ENCODE measurements around the gene PLEKHH2.
"Not testable (repeated sequence)": the region's sequence is repeated elsewhere in the genome, so short reads cannot be mapped to it uniquely, and the experiment has no call there.

PLEKHH2 gene

DNA sequence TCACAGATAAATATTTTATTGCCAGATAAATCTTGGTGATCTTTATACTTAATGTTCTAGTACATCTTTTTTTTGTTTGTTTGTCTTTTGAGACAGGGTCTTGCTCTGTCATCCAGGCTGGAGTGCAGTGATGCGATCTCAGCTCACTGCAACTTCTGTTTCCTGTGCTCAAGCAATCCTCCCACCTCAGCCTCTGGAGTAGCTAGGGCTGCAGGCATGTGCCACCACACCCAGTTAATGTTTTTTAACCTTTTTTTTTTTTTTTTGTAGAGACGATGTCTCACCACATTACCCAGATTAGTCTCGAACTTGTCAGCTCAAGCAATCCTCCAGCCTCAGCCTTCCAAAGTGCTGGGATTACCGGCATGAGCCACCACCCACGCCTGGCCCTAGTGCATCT lies 48.3 kb downstream of the PLEKHH2 start:
- Histone ChIP-seq H3K79me1 (ENCODE audit: low read length) (no peaks in the 10 kb centered on the region), H3K9ac (ENCODE audit: low read length) (no peak overlapping the region), H3K4ac (ENCODE audit: low read depth, low read length) (no peak overlapping the region), H2AK5ac (ENCODE audit: low read length) (no peak overlapping the region), H3K36me3 (ENCODE audit: control insufficient read depth in 1 of 2, insufficient read depth in 2 of 2, low read length in 2 of 2) (no peaks in the 10 kb centered on the region), H2BK120ac (ENCODE audit: insufficient read depth, low read length, poor library complexity) (no peak overlapping the region), H3K4me2 (ENCODE audit: low read length) (no peak overlapping the region), H3K79me2 (ENCODE audit: control insufficient read depth, insufficient read depth, low read length, poor library complexity) (no peaks in the 10 kb centered on the region), H3K23ac (ENCODE audit: low read length) (no peak overlapping the region), H3K4me1 (ENCODE audit: control insufficient read depth in 1 of 2, insufficient read depth in 2 of 2, low read length in 2 of 2) (peaks cover 0 to 2% of the 10 kb centered on the region in 2 experiments), H3K9me3 (ENCODE audit: insufficient read depth, low read depth, low read length) (no peaks in the 10 kb centered on the region), H4K8ac (ENCODE audit: low read depth, low read length) (no peak overlapping the region), H2BK5ac (ENCODE audit: low read depth, low read length, poor library complexity) (no peak overlapping the region), H2AFZ (ENCODE audit: insufficient read depth, low read length, poor library complexity) (no peak overlapping the region), H4K91ac (ENCODE audit: low read depth, low read length) (no peak overlapping the region), H2BK12ac (ENCODE audit: low read length) (no peak overlapping the region), H3K27ac (ENCODE audit: low read depth, low read length) (no peak overlapping the region), H4K12ac (ENCODE audit: low read depth, low read length) (no peak overlapping the region), H3K18ac (ENCODE audit: low read length) (no peak overlapping the region), H3K14ac (ENCODE audit: low read length) (no peak overlapping the region), H3K27me3 (ENCODE audit: insufficient read depth, low read length) (no peaks in the 10 kb centered on the region), H3K4me3 (ENCODE audit: low read depth, low read length) (no peak overlapping the region)
- WGBS (ENCODE audit: extremely low coverage, insufficient coverage, insufficient read length): no CpG with 5 or more reads among the region's 5 CpGs
- no peak for DNase-seq

DNA sequence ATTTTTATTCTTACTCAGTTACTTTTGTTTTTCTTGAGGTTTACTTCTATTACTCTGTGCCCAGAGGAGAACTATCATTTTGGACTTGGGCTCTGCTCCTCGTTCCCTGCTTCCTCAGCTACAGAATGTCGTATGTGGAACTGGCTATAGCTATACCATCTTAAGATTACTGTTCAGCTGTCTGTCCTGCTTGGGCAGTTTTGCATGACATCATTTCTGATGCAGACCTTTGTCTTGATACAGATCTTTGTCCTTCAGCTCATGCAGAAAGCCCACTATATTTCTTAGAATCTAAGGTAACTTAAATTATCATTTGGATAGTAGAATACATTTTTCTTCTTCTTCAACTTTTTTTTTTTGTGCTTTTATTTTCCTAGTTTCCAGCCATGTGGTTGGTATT lies 52.9 kb downstream of the PLEKHH2 start:
- Histone ChIP-seq H3K27me3 (ENCODE audit: insufficient read depth, low read length) (no peaks in the 10 kb centered on the region), H2BK5ac (ENCODE audit: low read depth, low read length, poor library complexity) (no peak overlapping the region), H3K23ac (ENCODE audit: low read length) (no peak overlapping the region), H2AK5ac (ENCODE audit: low read length) (no peak overlapping the region), H3K9ac (ENCODE audit: low read length) (no peak overlapping the region), H3K4ac (ENCODE audit: low read depth, low read length) (no peak overlapping the region), H3K4me1 (ENCODE audit: control insufficient read depth in 1 of 2, insufficient read depth in 2 of 2, low read length in 2 of 2) (peaks cover 0 to 2% of the 10 kb centered on the region in 2 experiments), H3K14ac (ENCODE audit: low read length) (no peak overlapping the region), H2AFZ (ENCODE audit: insufficient read depth, low read length, poor library complexity) (no peak overlapping the region), H3K79me2 (ENCODE audit: control insufficient read depth, insufficient read depth, low read length, poor library complexity) (no peaks in the 10 kb centered on the region), H2BK120ac (ENCODE audit: insufficient read depth, low read length, poor library complexity) (no peak overlapping the region), H3K9me3 (ENCODE audit: insufficient read depth, low read depth, low read length) (no peaks in the 10 kb centered on the region), H3K4me2 (ENCODE audit: low read length) (no peak overlapping the region), H4K91ac (ENCODE audit: low read depth, low read length) (no peak overlapping the region), H4K8ac (ENCODE audit: low read depth, low read length) (no peak overlapping the region), H4K12ac (ENCODE audit: low read depth, low read length) (no peak overlapping the region), H3K27ac (ENCODE audit: low read depth, low read length) (no peak overlapping the region), H3K36me3 (ENCODE audit: control insufficient read depth in 1 of 2, insufficient read depth in 2 of 2, low read length in 2 of 2) (no peaks in the 10 kb centered on the region), H3K79me1 (ENCODE audit: low read length) (no peaks in the 10 kb centered on the region), H3K4me3 (ENCODE audit: low read depth, low read length) (no peak overlapping the region), H3K18ac (ENCODE audit: low read length) (no peak overlapping the region), H2BK12ac (ENCODE audit: low read length) (no peak overlapping the region)
- peak; percentile 1 to 50 for DNase-seq
- WGBS (ENCODE audit: extremely low coverage, insufficient coverage, insufficient read length): no CpG with 5 or more reads among the region's 2 CpGs

DNA sequence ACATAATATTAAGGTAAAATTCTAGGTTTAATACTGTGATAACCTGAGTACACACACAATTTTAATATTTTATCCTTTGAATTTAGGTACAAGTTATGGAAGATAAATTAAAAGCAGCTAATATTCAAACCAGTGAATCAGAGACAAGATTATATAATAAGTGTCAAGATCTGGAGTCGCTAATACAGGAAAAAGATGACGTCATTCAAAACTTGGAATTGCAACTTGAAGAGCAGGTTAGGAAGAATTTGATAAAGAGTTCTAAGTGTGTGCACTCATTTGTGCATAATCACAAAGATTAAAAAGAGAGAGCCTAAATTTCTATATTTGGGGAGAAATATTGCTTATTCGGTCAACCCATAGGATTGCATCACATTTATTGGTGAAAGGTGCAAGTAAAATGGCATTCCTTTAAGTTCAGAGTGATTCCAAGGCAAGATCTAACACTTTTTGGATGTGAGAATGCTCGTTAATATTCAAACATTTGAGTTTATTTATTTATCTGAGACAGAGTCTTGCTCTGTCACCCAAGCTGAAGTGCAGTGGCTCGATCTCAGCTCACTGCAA lies 55.5 kb downstream of the PLEKHH2 start:
- Histone ChIP-seq H2BK5ac (ENCODE audit: low read depth, low read length, poor library complexity) (no peak overlapping the region), H3K9ac (ENCODE audit: low read length) (no peak overlapping the region), H2AFZ (ENCODE audit: insufficient read depth, low read length, poor library complexity) (no peak overlapping the region), H3K18ac (ENCODE audit: low read length) (no peak overlapping the region), H3K79me1 (ENCODE audit: low read length) (no peaks in the 10 kb centered on the region), H3K23ac (ENCODE audit: low read length) (no peak overlapping the region), H4K12ac (ENCODE audit: low read depth, low read length) (no peak overlapping the region), H3K14ac (ENCODE audit: low read length) (no peak overlapping the region), H4K8ac (ENCODE audit: low read depth, low read length) (no peak overlapping the region), H3K79me2 (ENCODE audit: control insufficient read depth, insufficient read depth, low read length, poor library complexity) (no peaks in the 10 kb centered on the region), H2BK12ac (ENCODE audit: low read length) (no peak overlapping the region), H3K4ac (ENCODE audit: low read depth, low read length) (no peak overlapping the region), H3K36me3 (ENCODE audit: control insufficient read depth in 1 of 2, insufficient read depth in 2 of 2, low read length in 2 of 2) (no peaks in the 10 kb centered on the region), H3K27me3 (ENCODE audit: insufficient read depth, low read length) (no peaks in the 10 kb centered on the region), H3K27ac (ENCODE audit: low read depth, low read length) (no peak overlapping the region), H3K9me3 (ENCODE audit: insufficient read depth, low read depth, low read length) (no peaks in the 10 kb centered on the region), H3K4me2 (ENCODE audit: low read length) (no peak overlapping the region), H2AK5ac (ENCODE audit: low read length) (no peak overlapping the region), H4K91ac (ENCODE audit: low read depth, low read length) (no peak overlapping the region), H3K4me3 (ENCODE audit: low read depth, low read length) (no peak overlapping the region), H3K4me1 (ENCODE audit: control insufficient read depth in 1 of 2, insufficient read depth in 2 of 2, low read length in 2 of 2) (peaks cover 0 to 2% of the 10 kb centered on the region in 2 experiments), H2BK120ac (ENCODE audit: insufficient read depth, low read length, poor library complexity) (no peak overlapping the region)
- no CpG with 5 or more reads among the region's 5 CpGs for WGBS (ENCODE audit: extremely low coverage, insufficient coverage, insufficient read length)
- DNase-seq: peak in 1 of 2 donors; percentile 43

- not testable (repeated sequence) for H3K18ac ChIP-seq (ENCODE audit: low read length); H3K27me3 ChIP-seq (ENCODE audit: insufficient read depth, low read length); H2BK5ac ChIP-seq (ENCODE audit: low read depth, low read length, poor library complexity); H2AK5ac ChIP-seq (ENCODE audit: low read length); H4K91ac ChIP-seq (ENCODE audit: low read depth, low read length); H3K79me2 ChIP-seq (ENCODE audit: control insufficient read depth, insufficient read depth, low read length, poor library complexity); H3K36me3 ChIP-seq (ENCODE audit: control insufficient read depth in 1 of 2, insufficient read depth in 2 of 2, low read length in 2 of 2); H3K4me2 ChIP-seq (ENCODE audit: low read length); H4K8ac ChIP-seq (ENCODE audit: low read depth, low read length); H3K9me3 ChIP-seq (ENCODE audit: insufficient read depth, low read depth, low read length); H3K14ac ChIP-seq (ENCODE audit: low read length); DNase-seq; H3K4ac ChIP-seq (ENCODE audit: low read depth, low read length); H3K4me1 ChIP-seq (ENCODE audit: control insufficient read depth in 1 of 2, insufficient read depth in 2 of 2, low read length in 2 of 2); H3K9ac ChIP-seq (ENCODE audit: low read length); H3K79me1 ChIP-seq (ENCODE audit: low read length); H3K27ac ChIP-seq (ENCODE audit: low read depth, low read length); H3K4me3 ChIP-seq (ENCODE audit: low read depth, low read length); H3K23ac ChIP-seq (ENCODE audit: low read length); H4K12ac ChIP-seq (ENCODE audit: low read depth, low read length); H2BK12ac ChIP-seq (ENCODE audit: low read length); H2BK120ac ChIP-seq (ENCODE audit: insufficient read depth, low read length, poor library complexity); H2AFZ ChIP-seq (ENCODE audit: insufficient read depth, low read length, poor library complexity)
- no CpG with 5 or more reads among the region's 6 CpGs for WGBS (ENCODE audit: extremely low coverage, insufficient coverage, insufficient read length)
Observed at GRCh38 chr2:43698140-43698539, 61.1 kb downstream of the PLEKHH2 start.

Data from trophoblast cell (in vitro differentiated cells and primary cell).